HepG2 (cell line): Measurements from ENCODE around the gene SLC25A11. TPM values are rescaled to one million over a fixed set of nuclear protein-coding genes. Genes with fewer than 3 reads are reported as not detected.

Experiments used
- CREB3 ChIP-seq: sonication (generic); formaldehyde crosslinking; IDR thresholded peaks from 2 replicates; pipeline ENCODE4 v1.5.0; 2020; ENCODE audit warnings: missing genetic modification reagents
- MXI1 ChIP-seq: IDR thresholded peaks from 3 replicates; pipeline ENCODE4 v1.6.1; 2012; ENCODE audit warnings: low read depth, low read length, inconsistent platforms, borderline replicate concordance
- NFIB ChIP-seq: sonication (generic); formaldehyde crosslinking; IDR thresholded peaks from 2 replicates; pipeline ENCODE4 v1.9.0; 2021; ENCODE audit warnings: missing genetic modification reagents, mild to moderate bottlenecking, borderline replicate concordance
- TFDP2 ChIP-seq: sonication (generic); formaldehyde crosslinking; IDR thresholded peaks from 2 replicates; pipeline ENCODE4 v1.4.0; 2020; ENCODE audit warnings: missing genetic modification reagents
- THAP11 ChIP-seq: IDR thresholded peaks from 2 replicates; pipeline ENCODE4 v1.6.1; 2016; ENCODE audit warnings: missing biosample characterization, missing genetic modification reagents
- ZNF17 ChIP-seq: sonication (generic); formaldehyde crosslinking; IDR thresholded peaks from 2 replicates; pipeline ENCODE4 v1.5.0; 2020; ENCODE audit warnings: mild to moderate bottlenecking, missing genetic modification reagents
- ZNF317 ChIP-seq: sonication (generic); formaldehyde crosslinking; IDR thresholded peaks from 2 replicates; pipeline ENCODE4 v1.5.0; 2020; ENCODE audit warnings: mild to moderate bottlenecking, missing genetic modification reagents
- ZNF430 ChIP-seq: sonication (generic); formaldehyde crosslinking; IDR thresholded peaks from 2 replicates; pipeline ENCODE4 v1.9.0; 2021; ENCODE audit warnings: mild to moderate bottlenecking, missing genetic modification reagents
- ZNF687 ChIP-seq: sonication (generic); formaldehyde crosslinking; IDR thresholded peaks from 2 replicates; pipeline ENCODE4 v1.5.1; 2020; ENCODE audit warnings: mild to moderate bottlenecking, missing genetic modification reagents, moderate library complexity
- polyA plus RNA-seq, 8 experiments: library from polyadenylated mRNA; depleted of rRNA in 3 of 8; stranded (reverse) in 7 of 8; unstranded in 1 of 8; fragments of >200 nt; fragmentation: Illumina TruSeq in 4 of 8; extraction: Trizol in 4 of 8; gene quantifications; 2 replicates each; pipeline versions ENCODE4 v1.2.1 to v1.2.3, GENCODE V29; 2011 to 2016; ENCODE audit warnings: low read depth in 4 of 8, missing spikeins in 1 of 8, mixed read lengths in 1 of 8; ENCODE audit not compliant: insufficient read depth in 1 of 8
- total RNA-seq, 5 experiments: library from RNA; depleted of rRNA; stranded (reverse); fragments of >200 nt; fragmentation: Illumina TruSeq; extraction: Trizol; gene quantifications; 2 replicates each; pipeline ENCODE4 v1.2.3, GENCODE V29; 2016; ENCODE audit warnings: low read depth in 1 of 5

Gene SLC25A11
- total and polyA plus RNA-seq, 2 of the 13 experiments (the other 11 are each of a cell fraction or from before 2014, with no cell fraction given) = 35.4 to 47.2 TPM

- TF ChIP-seq CREB3 (CRISPR knock-in tag) (no peak), NFIB (no peak), ZNF430 (CRISPR knock-in tag) (no peak), ZNF17 (CRISPR knock-in tag) (no peak), MXI1 (no peak), ZNF317 (CRISPR knock-in tag) (no peak), THAP11 (CRISPR knock-in tag) (no peak; the same call in 1 of the 2 replicates), TFDP2 (CRISPR knock-in tag) (no peak), ZNF687 (CRISPR knock-in tag) (peak; percentile 42; the same call in 1 of the 2 replicates)
- TF ChIP-seq, all 625 proteins: peak for 83
These were observed 29.8 kb upstream of the SLC25A11 start (continued) for GRCh38 chr17:4969551-4970173.
